ENCODE measurements around the gene IL18R1.

The IL18R1 gene

DNA sequence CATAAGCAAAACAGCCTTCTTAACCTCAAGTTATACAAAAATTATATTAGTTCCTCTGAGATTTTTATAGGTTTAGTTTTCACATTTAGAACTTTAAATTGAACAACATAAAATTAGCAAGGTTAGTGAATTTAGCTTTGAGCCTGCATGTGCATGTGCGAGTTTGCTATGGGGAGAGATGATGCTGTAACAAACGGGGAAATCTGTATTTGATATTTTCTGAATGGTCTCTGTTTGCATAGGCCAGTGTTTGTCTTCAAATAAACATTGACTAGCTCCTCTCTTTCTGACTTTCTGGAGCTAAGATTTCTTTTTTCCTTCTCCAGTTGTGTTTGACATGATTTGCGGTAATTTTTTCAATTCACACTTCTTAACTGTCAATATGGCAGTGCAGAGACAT is 36.5 kb downstream of the IL18R1 start:
- DNase-seq: no peak

DNA sequence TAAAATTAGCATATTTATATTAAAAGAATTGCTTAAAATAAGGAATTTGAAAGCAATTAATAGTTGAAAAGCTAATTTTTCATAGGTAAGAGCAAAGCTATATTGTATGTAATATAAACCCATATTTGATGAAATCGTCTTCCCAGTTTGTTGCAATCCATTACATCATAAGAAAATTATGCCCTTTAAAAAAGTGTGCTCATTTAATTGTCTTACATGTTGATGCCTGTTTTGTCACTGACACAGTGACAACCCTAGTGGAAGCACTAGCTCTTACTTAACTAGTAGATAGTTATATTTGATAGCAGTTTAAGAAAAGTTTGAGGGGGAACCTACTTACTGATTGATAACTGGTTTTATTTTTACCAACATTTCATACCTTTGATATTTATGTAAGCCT is 37.3 kb downstream of the IL18R1 start:
- no peak for DNase-seq

DNA sequence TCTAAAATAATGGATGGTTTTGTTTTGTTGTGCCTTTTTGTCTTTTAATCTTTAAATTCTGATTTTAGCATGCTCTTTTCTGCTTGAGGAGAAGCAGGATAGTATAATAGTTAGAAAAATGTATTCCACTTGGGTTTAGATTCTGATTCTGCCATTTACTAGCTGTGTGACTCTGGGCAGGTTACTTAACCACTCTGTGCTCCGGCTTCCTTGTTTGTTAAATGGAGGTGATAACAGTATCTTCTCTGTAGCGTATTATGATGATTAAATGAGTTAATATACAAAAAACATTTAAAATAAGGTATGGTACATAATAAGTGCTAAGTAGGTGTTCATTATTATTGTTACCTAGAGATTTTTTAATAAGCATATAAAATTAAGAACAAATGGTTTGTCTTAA is 40.4 kb downstream of the IL18R1 start:
- DNase-seq: no peak

DNA sequence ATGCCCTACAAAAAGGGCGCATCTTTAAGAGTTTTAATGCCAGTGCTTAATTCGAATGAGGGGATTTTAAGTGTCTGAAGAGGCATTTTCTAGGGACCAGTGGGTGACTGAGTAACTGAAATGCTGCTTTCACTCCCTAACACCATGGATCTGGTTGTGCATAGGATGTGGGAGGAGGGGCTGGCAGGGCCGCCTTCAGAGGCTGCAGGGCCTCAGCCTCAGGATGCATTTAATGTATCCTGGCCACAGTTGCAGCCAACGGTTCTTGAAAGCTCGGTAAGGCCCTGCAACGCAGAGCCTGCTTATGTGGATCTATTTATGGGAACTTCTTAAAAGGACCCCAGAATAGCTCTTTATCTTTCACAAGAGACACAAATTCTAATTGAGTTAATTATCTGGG is 41.6 kb downstream of the IL18R1 start:
- DNase-seq: no peak

DNA sequence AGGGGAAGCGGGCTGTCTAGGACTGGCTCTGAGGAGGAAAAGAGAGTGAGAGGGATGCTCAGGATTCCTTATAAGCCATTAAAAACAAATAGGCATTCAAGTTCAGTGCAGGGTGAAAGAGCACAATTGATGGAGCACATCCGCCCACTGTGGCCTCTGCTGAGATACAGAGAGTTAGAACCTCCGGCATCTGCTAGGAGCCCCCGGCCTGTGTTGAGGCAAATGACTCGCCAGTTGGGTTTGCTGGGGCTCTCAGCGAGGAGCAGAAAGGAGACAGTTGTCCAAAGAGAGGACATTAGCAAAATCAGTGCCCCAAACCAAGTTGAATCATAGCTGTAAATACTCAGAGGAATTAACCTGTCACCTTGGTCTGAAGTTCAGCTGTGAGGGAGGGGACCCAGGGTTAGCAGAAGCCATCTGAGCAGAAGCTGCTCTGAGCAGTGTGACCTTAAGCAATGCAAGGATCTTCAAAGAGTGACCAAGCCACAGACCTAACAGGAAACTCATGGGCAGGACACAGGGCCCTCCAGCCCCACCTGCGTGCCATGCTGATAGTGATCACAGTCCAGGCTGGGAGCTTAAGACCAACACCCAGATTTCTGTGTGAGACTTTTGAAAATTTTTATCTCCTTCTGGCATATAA is 44.0 kb downstream of the IL18R1 start:
- no peak for DNase-seq

DNA sequence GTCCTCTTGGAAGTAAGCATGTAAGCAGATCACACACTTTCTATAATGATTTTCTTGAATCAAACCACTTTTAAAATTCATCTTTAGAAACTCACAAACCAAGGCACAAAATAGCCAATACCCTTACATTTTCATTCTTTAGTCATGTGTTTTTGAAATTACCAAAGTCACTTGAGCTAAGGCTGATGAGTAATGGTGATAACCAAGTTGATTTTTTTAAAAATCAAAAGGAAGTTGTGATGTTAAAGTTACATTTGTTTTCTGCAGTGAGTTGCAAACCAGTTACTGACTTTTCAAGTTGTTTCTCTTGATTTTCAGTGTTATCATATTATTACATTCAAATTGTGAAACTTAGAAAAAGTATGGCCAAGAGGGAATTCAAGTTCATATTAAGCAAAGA is 45.9 kb downstream of the IL18R1 start:
- no peak for DNase-seq

DNA sequence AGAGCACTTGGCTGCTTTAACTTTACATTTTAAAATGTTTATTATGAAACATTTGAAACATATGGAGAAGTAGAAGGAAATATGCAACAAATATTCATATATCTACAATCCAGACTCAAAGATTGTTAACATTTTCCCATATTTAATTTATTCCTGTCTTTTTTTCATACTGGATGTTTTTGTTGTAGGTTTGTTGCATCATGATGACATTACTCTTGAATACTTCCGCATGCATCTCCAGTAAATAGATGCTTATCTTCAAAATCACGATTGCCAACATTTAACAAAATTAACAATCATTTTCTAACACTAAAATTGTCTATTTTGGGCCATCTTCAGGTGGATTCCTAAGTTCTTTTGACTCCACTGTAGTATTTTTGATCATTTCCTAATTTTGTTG is 46.3 kb downstream of the IL18R1 start:
- DNase-seq: no peak

DNA sequence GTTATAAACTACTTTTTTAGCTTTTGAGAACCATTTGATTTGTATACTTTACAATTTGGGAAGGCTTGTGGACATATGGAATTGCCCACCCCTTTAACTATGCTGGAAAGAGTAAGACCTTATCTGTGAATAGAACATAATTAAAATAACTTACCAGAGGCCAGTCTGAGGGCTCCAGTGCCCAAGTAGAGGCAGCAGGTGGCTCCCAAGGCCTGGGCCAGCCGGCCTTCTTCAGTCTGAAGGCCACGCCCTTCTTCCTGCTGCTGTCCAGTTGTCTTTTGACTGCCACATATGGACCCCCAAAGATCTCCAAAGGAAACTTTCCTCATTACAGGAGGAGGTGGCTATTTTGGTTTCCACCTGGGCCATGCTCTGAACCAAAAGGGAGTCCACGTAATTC is 55.4 kb downstream of the IL18R1 start:
- no peak for DNase-seq

DNA sequence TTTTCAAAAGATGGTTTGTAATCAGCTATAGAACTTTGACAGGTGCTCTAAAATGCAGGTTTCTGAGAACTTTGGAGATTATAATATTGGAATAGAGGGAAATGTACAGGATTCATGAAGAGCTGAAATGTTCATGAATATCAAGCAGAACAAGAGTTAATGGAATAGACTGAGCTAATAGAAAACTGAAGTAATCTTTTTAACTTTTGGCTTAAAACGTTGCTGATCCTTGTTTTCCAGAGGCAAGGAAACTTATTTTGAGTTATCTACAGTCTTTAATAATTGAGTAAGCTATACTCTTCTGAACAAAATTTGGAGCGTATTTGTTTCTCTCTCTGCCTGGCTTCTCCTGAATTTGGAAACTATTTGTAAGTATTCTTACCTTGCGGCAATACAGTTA is 56.6 kb downstream of the IL18R1 start:
- no peak for DNase-seq

DNA sequence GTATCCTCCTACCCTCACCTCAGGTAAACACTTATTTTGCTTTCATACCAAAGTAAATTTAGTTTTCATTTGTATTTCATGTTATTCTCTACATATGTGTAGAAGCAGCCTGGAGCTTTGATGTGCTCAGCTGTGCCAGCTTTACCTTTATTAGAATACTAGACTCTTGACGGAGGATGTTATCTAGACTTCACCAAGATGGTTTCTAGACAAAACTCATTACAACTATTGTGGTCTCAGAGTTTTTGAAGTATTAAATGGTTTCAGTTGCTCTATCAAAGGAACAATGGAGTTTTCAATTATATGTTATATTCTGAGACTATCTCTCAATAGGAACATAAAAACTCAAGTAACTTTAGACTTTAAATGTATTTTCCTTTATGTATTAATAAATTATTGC is 62.4 kb downstream of the IL18R1 start:
- DNase-seq: no peak

DNA sequence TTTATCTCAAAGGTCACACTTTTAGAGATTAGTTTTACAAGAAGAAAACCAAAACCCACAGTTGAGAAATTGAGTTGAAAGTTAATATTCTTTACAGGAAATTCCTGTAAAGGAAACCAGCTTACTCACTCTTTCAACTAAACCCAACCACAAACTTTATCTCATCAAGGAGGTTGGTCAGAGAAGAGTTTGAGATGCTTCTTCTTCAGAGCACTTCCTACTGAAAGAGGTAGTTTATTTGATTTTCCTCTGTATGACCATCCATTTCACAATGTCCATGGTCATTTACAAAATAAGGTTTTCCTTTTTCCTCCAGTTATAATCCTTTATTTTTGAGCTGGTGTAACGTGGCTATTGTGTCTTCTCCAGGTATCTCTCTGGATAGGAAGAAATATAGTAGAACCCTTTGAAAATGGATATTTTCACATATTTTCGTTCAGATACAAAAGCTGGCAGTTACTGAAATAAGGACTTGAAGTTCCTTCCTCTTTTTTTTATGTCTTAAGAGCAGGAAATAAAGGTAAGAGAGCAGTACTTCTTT is 62.9 kb downstream of the IL18R1 start:
- DNase-seq: no peak

DNA sequence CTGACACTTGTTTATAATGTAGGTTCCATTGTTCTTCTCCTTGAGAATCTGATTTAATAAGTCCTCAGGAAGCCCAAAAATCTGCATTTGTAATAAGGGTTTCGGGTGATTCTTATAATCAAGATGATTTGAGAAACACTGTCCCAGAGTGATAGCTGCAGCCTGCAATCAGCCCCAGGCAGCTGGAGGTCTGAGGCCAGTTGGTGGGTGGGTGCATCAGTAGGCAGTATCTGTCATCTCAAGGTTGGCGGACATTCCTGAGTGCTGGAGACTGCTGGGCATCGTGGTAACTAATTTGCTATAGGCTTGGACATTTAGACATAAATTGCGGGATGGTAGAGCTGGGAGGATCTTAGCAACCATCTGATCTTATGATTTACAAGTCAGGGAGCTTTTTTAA is 64.7 kb downstream of the IL18R1 start:
- no peak for DNase-seq

DNA sequence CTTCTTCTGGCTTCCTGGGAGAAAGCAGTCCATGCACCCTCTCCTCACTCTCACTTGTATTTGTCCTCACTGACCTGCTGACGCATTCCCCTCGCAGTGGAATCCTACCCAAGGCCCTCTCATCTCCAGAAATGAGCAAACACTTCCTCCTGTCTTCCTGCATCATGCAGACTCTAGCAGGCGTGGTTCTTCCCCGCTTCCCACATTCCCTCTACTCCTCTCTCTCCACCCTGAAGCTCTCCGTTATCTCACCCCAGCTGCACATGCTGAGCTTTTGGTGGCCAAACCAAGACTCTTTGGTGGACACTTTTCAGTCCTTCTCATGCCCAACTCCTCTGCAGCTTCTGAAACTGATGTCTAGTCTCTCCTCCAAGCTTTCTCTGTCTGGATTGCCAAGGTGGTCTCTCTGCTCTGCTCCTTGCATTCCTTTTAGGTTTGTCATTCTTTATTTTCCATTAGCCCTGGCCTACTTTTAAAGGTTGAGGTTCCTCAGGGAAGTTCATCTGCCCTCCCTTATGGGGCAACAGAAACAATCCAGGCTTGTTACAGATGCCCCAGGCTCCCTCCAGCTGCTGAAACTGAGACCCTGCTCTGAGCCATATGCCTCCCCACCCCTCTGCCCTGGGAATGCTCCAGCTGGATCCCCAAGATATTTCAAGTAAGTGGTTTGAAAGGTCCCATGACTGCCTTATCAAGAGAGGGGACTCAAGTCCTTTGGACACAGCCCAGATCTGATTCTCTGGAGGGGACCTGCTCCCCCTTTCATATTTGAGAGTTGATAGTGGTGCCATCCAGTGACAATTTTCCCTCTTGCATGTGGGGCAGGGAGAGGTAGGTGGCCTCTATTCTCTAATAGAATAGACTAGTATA is 66.5 kb downstream of the IL18R1 start:
- DNase-seq: no peak

DNA sequence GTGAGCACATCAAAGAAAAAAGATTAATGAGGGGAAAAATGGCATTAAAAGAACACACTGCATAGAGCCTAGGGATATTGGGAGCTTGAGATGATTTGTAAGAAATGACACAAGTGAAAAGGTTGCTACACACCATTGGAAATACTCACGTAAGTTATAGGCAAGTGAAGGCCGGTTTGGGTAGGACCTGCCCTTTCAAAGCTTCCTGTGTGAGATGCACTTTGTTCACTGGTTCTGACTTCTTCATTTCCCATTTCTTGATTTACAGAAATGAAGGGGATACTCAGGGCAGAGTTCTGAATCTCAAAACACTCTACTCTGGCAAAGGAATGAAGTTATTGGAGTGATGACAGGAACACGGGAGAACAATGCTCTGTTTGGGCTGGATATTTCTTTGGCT is 67.3 kb downstream of the IL18R1 start, which contains the start of gene IL18RAP:
TSS of gene IL18RAP (plus strand) at position 251 of the 400 bp plus-strand sequence. CDS start at position 369, 118 bp downstream.
- DNase-seq: no peak

DNA sequence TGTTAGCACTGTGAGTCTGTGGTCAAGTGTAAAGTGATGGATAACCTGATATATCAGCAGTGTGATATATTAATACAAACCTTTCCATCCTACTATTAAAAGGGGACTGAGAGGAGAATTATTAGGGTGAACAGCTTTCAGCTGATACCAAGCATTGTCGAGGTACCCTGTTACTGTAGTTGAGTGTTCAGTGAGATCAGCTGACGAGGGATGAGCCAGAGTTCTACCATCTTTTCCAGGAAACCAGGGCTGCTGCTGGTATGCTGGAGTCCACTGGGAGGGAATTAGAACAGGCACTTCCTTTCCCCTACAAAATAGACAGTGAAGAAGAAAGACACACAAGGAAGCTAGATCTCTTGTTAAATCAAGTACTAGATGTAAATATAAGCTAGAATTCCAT is 67.8 kb downstream of the IL18R1 start:
- no peak for DNase-seq

DNA sequence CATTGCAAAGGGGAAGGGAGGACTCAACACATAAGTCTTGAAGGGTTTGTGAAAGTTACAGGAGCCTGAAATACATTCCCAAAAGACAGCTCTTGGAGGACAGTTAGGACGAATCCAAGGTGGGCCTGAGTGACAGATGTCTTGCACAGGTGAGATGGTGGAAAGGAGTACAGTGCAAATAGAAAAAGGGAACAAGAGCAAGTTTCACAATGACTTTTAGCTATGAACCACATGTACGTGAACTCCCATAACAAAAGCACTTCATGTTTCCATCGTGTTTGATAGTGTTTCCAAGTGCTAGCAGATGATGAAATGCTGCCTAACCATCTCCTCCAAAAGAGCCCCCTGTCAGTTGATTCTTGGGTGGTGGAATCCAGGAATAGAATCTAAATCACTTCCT is 69.2 kb downstream of the IL18R1 start:
- DNase-seq: no peak

DNA sequence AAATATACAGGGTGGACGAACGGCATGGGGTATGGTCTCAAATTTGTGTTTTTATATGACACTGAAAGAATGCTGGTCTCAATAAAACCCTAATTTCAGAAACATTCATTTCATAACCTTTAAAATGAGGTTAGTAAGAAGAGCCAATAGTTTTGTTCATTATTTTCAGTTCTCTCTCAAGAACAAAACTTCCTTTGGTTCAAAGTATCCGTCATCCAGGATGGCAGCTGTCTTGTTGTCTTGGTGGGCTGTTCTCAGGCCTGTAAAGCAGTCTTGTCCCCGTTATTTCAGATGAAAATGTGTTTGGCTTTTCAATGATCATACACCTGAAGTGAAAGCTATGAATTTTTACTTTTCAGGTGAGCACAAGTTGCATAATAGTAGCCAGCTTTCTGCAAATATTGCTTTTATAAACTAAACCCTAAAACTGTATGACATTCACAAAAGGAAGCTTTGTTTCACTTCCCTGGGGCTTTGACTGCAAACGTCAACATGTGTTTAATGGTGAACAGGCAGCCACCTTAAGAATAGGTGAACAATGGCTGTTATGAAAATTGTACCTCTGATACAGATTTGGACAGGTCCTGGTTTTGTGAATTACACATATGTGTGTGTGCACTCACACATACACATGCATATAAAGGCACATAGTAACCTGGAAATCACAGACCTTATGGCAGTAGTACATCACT is 70.0 kb downstream of the IL18R1 start:
- DNase-seq: no peak

DNA sequence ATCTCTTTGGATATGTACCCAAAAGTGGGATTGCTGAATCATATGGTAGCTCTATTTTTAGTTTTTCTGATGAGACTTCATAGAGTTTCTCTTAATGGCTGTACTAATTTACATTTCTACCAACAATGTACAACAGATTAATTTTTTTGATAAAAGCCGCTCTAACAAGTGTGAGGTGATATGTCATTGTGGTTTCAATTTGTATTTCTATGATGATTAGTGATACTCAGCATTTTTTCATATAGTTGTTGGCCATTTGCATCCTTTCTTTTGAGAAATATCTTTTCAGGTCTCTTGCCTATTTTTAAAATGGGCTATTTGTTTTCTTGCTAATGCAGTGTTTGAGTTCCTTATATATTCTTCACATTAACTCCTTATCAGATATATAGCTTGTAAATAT is 71.7 kb downstream of the IL18R1 start:
- DNase-seq: no peak

DNA sequence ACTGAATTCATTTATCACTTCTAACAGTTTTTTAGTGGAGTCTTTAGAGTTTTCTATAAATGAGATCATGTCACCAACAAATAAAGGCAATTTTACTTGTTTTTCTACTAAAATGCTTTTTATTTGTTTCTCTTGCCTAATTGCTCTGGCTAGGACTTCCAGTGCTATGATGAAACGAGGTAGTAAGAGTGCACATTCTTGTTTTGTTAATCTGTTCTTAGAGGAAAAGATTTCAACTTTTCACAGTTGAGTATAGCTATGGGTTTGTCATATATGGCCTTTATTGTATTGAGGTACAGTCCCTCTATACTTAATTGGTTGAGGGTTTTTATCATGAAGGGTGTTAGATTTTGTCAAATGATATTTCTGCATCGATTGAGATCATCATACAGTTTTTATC is 73.0 kb downstream of the IL18R1 start:
- DNase-seq: no peak

DNA sequence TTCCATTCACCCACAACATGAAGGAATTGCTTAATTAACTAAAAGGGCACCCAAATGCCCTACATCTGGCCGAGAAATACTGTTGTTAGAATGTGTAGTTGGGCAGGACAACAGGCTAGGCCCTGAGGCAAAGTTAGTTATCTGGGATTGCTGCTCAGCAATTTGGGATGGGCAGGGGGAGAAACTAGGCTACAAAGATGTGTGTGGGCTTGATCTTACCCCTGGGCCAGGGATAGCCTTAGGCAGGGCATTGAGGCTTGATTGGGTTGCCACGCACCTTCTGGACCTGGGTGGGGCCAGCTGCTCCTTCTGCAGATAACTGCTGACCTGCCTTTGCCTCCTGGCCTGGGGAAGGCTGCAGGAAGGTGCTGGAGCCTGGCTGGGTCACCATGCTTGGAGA is 76.8 kb downstream of the IL18R1 start:
- no peak for DNase-seq

DNA sequence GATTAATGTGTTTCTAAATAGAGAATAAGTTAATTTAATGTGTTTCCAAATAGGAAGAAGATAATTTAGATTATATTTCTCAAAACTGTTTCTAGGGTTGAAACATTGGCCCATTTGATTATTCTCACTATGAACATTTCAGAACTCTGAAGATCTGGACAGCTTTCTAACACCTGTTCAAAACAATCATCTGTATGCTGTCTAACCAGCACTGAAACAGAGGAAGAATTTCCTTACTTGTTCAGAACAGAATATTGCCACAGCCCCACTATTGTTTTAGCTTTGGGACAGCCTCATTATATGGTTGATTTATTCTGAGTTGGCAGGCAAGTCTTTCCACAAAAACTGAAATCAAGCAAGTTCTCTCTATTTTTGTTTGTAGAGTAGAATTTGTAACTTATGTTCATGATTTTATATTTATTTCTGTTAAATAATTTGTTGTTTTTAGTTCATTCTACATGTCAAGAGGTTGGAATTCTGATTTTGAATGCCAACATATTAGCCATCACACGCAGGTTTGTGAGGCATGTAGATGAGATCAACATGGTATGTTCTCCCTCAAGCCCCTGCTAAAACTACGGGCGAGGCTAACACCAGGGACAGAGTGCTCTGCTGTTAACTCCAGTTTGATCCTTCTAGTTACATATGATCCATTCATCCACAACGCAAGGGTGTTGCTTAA is 78.5 kb downstream of the IL18R1 start:
- no peak for DNase-seq

DNA sequence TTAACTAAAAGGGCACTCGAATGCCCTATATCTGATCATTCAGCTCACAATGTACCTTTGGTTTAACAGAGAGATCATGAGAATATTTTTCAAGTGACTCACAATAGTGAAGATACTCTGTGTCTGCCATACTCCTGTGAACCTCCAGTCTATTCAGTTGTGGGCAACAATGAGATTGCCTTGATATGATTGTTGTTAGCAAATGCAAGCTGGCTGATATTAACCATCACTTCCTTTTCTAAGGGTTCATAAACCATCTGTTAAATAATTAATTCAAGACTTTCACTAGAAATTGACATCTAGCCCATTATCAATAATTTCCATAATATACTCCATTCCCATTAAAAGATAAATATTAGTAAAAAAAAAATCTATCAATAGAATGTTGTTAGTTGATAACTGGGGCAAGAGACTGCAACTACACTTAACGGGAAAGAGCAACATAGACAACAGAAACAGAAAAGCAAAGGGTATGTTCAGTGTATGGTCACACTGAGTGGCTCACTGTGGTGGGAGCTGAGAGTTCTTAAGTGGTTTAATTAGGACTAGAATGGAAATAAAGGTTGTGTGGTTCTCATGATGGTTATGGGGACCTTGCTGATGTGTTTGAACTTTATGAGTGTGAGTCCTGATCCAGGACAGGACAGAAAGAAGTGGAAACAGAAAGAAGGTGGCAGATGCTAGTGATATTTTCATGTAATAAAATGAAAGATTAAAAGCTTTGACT is 79.2 kb downstream of the IL18R1 start:
- no peak for DNase-seq
